ENCODE data around the gene TPRKB. TPM values are rescaled to one million over a fixed set of nuclear protein-coding genes. Genes with fewer than 3 reads are reported as not detected.
"Not testable (repeated sequence)": the region's sequence is repeated elsewhere in the genome, so short reads cannot be mapped to it uniquely, and the experiment has no call there.

Gene TPRKB
- total and polyA plus RNA-seq, 2 donors, result 48.2 to 49.9 TPM

GRCh38 chr2:73679951-73680571 is 57.1 kb downstream of the TPRKB start:
- H3K36me3 ChIP-seq (ENCODE audit: insufficient read depth); H3K4me1 ChIP-seq (ENCODE audit: insufficient read depth); H3K27ac ChIP-seq (ENCODE audit: low read depth); DNase-seq (ENCODE audit: extremely low spot score); H3K4me3 ChIP-seq (ENCODE audit: low read depth, low read length): not testable (repeated sequence)
- 21% methylated on average over 5 of the region's 5 CpGs for WGBS

Other genes with a start within 250 kb of the TPRKB start
- gene NAT8, start 94.9 kb downstream of the TPRKB start, total RNA-seq, result not detected
- gene NAT8, start 94.9 kb downstream of the TPRKB start, polyA plus RNA-seq, result not detected
- gene DUSP11, start 42.8 kb upstream of the TPRKB start, total RNA-seq, result 47.6 TPM
- 18.0 TPM for gene DUSP11, start 42.8 kb upstream of the TPRKB start, polyA plus RNA-seq
- gene C2orf78, start 46.8 kb upstream of the TPRKB start, total RNA-seq, result not detected
- not detected for gene C2orf78, start 46.8 kb upstream of the TPRKB start, polyA plus RNA-seq
- gene STAMBP, start 91.6 kb upstream of the TPRKB start, total RNA-seq, result 30.4 TPM
- 35.2 TPM for gene STAMBP, start 91.6 kb upstream of the TPRKB start, polyA plus RNA-seq
- 637 TPM for gene ACTG2, start 155.7 kb upstream of the TPRKB start, total RNA-seq
- gene ACTG2, start 155.7 kb upstream of the TPRKB start, polyA plus RNA-seq, result 7,901 TPM
- 34.2 TPM for gene DGUOK, start 189.5 kb upstream of the TPRKB start, total RNA-seq
- gene DGUOK, start 189.5 kb upstream of the TPRKB start, polyA plus RNA-seq, result 82.5 TPM
- 9.1 TPM for gene TET3, start 247.6 kb upstream of the TPRKB start, total RNA-seq
- 2.5 TPM for gene TET3, start 247.6 kb upstream of the TPRKB start, polyA plus RNA-seq

Data from urinary bladder (tissue), 4 donors.